Measurements from ENCODE around the gene MED12L.

The MED12L gene

DNA sequence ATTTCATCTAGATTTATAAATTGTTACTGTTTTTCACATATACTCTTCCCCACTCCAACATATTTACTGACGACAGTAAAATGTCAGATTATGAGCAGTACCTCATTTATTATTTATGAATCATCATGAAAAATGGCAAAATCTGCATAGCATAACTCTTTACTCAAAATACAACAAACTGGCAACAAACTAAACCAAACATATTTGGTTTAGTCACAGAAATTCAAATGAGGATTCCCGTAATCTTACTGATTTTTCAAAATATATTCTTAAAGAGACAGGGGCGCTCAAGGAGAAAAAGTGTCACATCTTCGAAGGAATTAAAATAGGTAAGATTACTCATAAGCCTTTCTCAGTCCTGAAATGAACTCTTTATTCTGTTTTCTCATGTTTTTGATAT lies 234.2 kb downstream of the MED12L start:
- H3K4me3 ChIP-seq (ENCODE audit: low read depth, low read length): peak overlapping the region; percentile 39; the same call in 1 of the 2 replicates
- H3K27me3 ChIP-seq (ENCODE audit: insufficient read depth, low read length): no peaks in the 10 kb centered on the region
- peak overlapping the region; percentile 72 for H3K27ac ChIP-seq (ENCODE audit: low read depth, low read length)
- H3K79me2 ChIP-seq (ENCODE audit: control insufficient read depth, insufficient read depth, low read length, unreplicated experiment): no peaks in the 10 kb centered on the region
- H2AFZ ChIP-seq (ENCODE audit: low read length, unreplicated experiment): peak overlapping the region; percentile 94
- H3K36me3 ChIP-seq (ENCODE audit: insufficient read depth, low read length): no peaks in the 10 kb centered on the region
- peaks cover 62% of the 10 kb centered on the region for H3K4me1 ChIP-seq (ENCODE audit: control insufficient read depth, insufficient read depth, low read length, unreplicated experiment)

DNA sequence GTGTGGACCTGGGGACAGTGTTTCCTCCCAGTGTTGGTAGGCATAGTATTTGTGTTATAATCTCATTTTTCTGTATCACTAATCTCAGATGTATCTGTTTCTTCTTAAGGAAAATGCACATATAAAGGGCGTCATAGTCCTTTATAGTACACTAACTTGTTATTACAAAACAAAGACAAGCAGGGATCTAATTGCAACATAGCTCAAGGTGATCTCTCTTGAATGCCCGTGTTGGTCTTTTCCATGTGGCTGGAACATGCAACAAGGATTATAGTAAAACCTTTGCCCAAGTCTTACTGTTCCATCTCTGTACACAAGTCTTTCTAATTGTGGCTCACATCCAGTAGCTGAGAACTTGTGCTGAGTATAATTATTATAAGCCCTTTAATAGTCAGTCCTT lies 234.7 kb downstream of the MED12L start:
- H3K4me3 ChIP-seq (ENCODE audit: low read depth, low read length): peak overlapping the region; percentile 39; the same call in 1 of the 2 replicates
- no peaks in the 10 kb centered on the region for H3K27me3 ChIP-seq (ENCODE audit: insufficient read depth, low read length)
- peak overlapping the region; percentile 94 for H2AFZ ChIP-seq (ENCODE audit: low read length, unreplicated experiment)
- H3K36me3 ChIP-seq (ENCODE audit: insufficient read depth, low read length): no peaks in the 10 kb centered on the region
- H3K4me1 ChIP-seq (ENCODE audit: control insufficient read depth, insufficient read depth, low read length, unreplicated experiment): peaks cover 57% of the 10 kb centered on the region
- H3K27ac ChIP-seq (ENCODE audit: low read depth, low read length): peak overlapping the region; percentile 72
- H3K79me2 ChIP-seq (ENCODE audit: control insufficient read depth, insufficient read depth, low read length, unreplicated experiment): no peaks in the 10 kb centered on the region

DNA sequence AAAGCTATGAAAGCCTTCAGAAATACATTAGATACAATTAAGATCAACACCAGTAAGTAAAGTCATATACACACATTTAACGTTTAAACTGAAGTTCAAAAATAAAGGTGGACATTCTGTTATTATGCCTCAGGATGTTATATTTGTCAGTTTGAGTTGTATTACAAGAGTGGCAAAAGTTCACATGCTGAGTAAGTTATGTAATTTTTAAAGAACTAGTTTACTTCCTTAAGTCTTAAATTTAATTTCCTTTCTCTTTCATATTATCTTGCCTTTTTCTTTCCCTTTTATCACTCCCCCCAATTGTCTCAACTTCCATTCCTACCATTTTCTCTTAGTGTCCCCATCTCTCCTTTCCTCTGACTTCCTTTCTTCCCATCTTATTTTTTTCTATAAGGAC lies 236.1 kb downstream of the MED12L start:
- H3K4me1 ChIP-seq (ENCODE audit: control insufficient read depth, insufficient read depth, low read length, unreplicated experiment): peaks cover 45% of the 10 kb centered on the region
- no peak overlapping the region for H2AFZ ChIP-seq (ENCODE audit: low read length, unreplicated experiment)
- no peaks in the 10 kb centered on the region for H3K36me3 ChIP-seq (ENCODE audit: insufficient read depth, low read length)
- no peaks in the 10 kb centered on the region for H3K79me2 ChIP-seq (ENCODE audit: control insufficient read depth, insufficient read depth, low read length, unreplicated experiment)
- no peak overlapping the region for H3K27ac ChIP-seq (ENCODE audit: low read depth, low read length)
- H3K4me3 ChIP-seq (ENCODE audit: low read depth, low read length): no peak overlapping the region
- no peaks in the 10 kb centered on the region for H3K27me3 ChIP-seq (ENCODE audit: insufficient read depth, low read length)

DNA sequence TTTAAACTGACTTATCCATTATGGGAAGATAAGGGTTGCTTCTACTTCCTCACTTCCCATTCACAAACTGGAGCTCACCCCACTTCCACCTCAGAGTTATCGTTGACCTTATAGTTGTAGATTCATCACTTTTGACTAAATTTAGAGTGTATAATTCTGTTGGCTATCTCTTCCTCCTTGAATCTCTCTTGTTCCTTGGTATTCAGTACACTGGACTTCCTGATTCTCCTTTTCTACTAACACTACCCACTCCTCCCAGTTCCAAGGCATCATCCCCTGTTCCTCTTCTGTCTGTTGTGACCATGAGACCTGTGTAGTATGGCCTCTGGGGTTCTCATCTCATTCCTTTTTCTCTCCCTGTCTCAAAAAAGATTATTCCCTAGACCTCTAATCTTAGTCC lies 237.0 kb downstream of the MED12L start:
- Histone ChIP-seq H3K79me2 (ENCODE audit: control insufficient read depth, insufficient read depth, low read length, unreplicated experiment) (no peaks in the 10 kb centered on the region), H3K36me3 (ENCODE audit: insufficient read depth, low read length) (no peaks in the 10 kb centered on the region), H3K4me1 (ENCODE audit: control insufficient read depth, insufficient read depth, low read length, unreplicated experiment) (peaks cover 40% of the 10 kb centered on the region), H3K27me3 (ENCODE audit: insufficient read depth, low read length) (no peaks in the 10 kb centered on the region), H3K4me3 (ENCODE audit: low read depth, low read length) (no peak overlapping the region), H2AFZ (ENCODE audit: low read length, unreplicated experiment) (no peak overlapping the region), H3K27ac (ENCODE audit: low read depth, low read length) (no peak overlapping the region)

DNA sequence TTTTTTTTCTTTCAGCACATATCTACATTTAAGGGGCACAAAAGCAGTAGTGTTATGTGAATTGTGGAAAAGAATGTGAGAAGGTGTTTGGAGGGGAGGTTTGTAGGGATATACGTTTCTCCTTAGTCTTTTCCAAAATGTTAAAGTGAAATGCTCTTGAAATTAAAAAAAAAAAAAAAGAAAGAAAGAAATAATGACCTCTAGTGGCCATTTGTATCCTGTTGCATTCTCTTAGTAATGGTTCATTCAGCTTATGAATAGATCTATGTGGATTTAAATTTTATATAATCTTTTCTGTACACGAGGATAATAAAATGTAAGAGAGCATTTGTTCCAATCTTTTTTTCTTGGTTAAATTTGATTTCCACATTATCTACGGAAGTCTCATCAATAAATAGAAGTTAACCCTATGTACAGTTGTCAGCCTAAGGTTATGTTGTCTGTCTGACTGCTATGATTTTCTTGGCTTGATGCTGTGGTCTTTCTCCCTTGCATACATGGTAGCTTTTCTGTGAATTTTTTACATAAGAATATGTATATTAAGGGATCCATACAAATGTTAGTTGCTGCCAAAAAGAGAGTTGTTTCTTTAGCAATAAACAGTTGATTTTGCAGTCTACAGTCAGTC lies 242.2 kb downstream of the MED12L start:
- H3K4me3 ChIP-seq (ENCODE audit: low read depth, low read length): peak overlapping the region; percentile 44; the same call in 1 of the 2 replicates
- H3K4me1 ChIP-seq (ENCODE audit: control insufficient read depth, insufficient read depth, low read length, unreplicated experiment): peaks cover 17% of the 10 kb centered on the region
- H3K36me3 ChIP-seq (ENCODE audit: insufficient read depth, low read length): no peaks in the 10 kb centered on the region
- H2AFZ ChIP-seq (ENCODE audit: low read length, unreplicated experiment): peak overlapping the region; percentile 95
- H3K27ac ChIP-seq (ENCODE audit: low read depth, low read length): no peak overlapping the region
- H3K27me3 ChIP-seq (ENCODE audit: insufficient read depth, low read length): no peaks in the 10 kb centered on the region
- no peaks in the 10 kb centered on the region for H3K79me2 ChIP-seq (ENCODE audit: control insufficient read depth, insufficient read depth, low read length, unreplicated experiment)

DNA sequence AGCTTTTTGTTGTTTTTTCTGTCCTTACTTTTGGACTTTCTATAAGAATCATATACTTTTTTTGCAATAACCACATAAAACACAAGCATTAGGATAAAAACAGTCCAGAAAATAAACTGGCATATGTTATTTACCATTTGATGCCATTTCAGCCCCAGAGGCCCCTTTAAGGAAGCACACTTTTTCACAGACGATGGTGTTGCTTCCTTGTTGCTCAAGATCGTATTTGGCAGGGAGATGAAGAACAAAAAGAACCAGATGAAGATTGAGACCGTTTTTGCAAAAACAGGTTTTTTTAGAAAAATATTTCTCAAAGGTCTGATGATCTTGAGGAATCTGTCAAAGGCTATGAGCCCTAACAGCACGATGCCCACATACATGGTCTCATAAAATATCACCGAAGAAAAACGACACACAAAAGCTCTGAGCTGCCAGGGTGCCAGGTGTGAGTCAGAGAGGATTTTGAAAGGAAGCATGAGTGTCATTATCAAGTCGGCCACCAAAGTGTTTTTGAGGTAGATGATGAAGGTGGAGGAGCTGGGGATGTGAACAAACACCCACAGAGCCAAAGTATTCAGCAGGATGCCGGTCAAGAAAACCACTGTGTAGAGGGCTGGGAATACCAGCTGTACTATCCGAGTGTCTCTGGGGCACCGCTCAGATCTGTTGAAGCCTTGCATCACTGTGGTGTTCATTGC lies 243.0 kb downstream of the MED12L start:
- Histone ChIP-seq H3K4me3 (ENCODE audit: low read depth, low read length) (peak overlapping the region; percentile 44), H2AFZ (ENCODE audit: low read length, unreplicated experiment) (peak overlapping the region; percentile 74), H3K27ac (ENCODE audit: low read depth, low read length) (no peak overlapping the region), H3K79me2 (ENCODE audit: control insufficient read depth, insufficient read depth, low read length, unreplicated experiment) (no peaks in the 10 kb centered on the region), H3K36me3 (ENCODE audit: insufficient read depth, low read length) (no peaks in the 10 kb centered on the region), H3K27me3 (ENCODE audit: insufficient read depth, low read length) (no peaks in the 10 kb centered on the region), H3K4me1 (ENCODE audit: control insufficient read depth, insufficient read depth, low read length, unreplicated experiment) (peaks cover 17% of the 10 kb centered on the region)

DNA sequence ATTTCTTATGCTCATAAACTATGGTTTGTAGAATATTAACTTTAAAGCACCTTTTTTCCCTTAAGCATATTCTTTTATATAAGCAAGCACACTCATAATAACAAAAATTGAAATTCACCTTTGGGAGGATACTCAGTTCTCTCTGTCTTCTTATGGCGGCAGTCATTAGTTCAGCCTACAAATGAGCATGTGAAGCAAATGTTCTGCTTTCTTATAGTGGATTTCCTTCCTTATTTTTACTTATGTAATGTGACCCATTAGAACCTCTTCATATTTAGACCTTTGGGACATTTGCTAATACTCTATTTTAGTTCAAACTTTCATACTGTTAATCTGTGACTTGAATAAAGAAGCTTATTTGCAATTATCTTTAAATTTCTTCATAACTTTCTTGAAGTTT lies 243.9 kb downstream of the MED12L start, which contains the start of gene P2RY13:
Gene P2RY13, minus strand, starts transcription at position 187 of the 400 bp plus-strand sequence. Its CDS starts 21 bp downstream, at position 166.
- Histone ChIP-seq H3K27ac (ENCODE audit: low read depth, low read length) (no peak within 1 kb of the TSS), H3K4me3 (ENCODE audit: low read depth, low read length) (peak within 1 kb of the TSS; percentile 44), H3K79me2 (ENCODE audit: control insufficient read depth, insufficient read depth, low read length, unreplicated experiment) (no peaks in the 10 kb centered on the region), H3K36me3 (ENCODE audit: insufficient read depth, low read length) (no peaks in the 10 kb centered on the region), H3K27me3 (ENCODE audit: insufficient read depth, low read length) (no peaks in the 10 kb centered on the region), H3K4me1 (ENCODE audit: control insufficient read depth, insufficient read depth, low read length, unreplicated experiment) (peaks cover 17% of the 10 kb centered on the region), H2AFZ (ENCODE audit: low read length, unreplicated experiment) (peak within 1 kb of the TSS; percentile 74)

DNA sequence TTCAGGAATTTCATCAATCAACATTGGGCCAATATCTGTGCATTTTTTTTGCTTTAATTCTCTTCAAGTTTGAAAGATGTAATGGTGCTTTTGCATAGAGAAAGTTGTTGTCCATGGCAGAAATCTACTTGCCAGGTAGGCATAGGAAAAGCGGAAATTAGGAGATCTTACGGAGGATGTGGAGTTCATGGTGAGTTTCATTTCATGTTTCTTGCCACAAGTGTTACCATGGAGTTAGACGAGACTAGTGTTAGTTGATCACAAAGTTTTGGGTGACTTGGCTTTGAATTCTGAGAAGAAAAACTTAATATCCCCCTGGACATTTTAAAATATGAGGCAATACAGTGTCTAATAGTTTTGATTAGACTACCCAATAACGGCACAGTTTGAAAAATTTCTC lies 244.9 kb downstream of the MED12L start:
- Histone ChIP-seq H3K27ac (ENCODE audit: low read depth, low read length) (no peak overlapping the region), H3K79me2 (ENCODE audit: control insufficient read depth, insufficient read depth, low read length, unreplicated experiment) (no peaks in the 10 kb centered on the region), H3K36me3 (ENCODE audit: insufficient read depth, low read length) (no peaks in the 10 kb centered on the region), H3K4me1 (ENCODE audit: control insufficient read depth, insufficient read depth, low read length, unreplicated experiment) (peaks cover 17% of the 10 kb centered on the region), H3K4me3 (ENCODE audit: low read depth, low read length) (no peak overlapping the region), H3K27me3 (ENCODE audit: insufficient read depth, low read length) (no peaks in the 10 kb centered on the region), H2AFZ (ENCODE audit: low read length, unreplicated experiment) (no peak overlapping the region)

DNA sequence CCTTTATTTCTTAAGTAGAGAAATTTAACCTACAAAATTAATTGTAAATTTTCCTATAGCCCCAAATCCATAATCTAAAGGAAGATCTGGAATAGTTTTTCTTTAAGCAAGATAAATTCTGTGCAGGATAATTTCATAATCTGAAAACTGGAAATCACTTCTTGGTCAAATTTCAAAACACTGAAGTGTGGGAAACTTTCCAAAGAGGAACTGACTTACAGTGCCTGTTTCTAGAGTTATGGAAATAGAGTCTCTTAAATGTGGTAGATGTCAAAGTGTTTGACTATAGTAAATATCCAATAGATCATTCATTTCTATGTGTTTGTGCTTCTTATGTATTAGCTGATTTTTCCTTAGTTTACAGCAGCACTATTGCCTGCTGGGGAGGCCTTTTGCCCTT lies 245.4 kb downstream of the MED12L start:
- Histone ChIP-seq H3K27ac (ENCODE audit: low read depth, low read length) (no peak overlapping the region), H3K4me1 (ENCODE audit: control insufficient read depth, insufficient read depth, low read length, unreplicated experiment) (peaks cover 17% of the 10 kb centered on the region), H3K4me3 (ENCODE audit: low read depth, low read length) (no peak overlapping the region), H3K36me3 (ENCODE audit: insufficient read depth, low read length) (no peaks in the 10 kb centered on the region), H2AFZ (ENCODE audit: low read length, unreplicated experiment) (no peak overlapping the region), H3K79me2 (ENCODE audit: control insufficient read depth, insufficient read depth, low read length, unreplicated experiment) (no peaks in the 10 kb centered on the region), H3K27me3 (ENCODE audit: insufficient read depth, low read length) (no peaks in the 10 kb centered on the region)

DNA sequence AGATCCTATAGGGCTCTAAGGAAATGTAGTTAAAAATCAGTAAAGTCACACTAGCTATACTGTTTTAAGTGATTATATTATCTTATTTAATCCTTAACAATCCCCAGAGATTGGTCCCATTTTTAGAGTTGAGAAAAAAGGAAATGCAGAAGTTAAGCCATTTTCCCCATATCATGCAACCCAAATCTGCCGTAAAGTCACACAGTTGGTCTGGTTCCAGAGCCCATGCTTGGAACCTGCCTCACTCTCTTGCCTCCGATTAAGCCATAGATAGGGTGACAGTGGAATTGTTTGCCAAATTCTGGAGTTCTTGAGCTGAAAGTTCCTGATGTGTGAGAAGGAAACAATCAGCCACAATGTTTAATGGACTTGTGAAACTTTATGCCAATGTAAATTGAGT lies 246.2 kb downstream of the MED12L start:
- peak overlapping the region; percentile 14 for H2AFZ ChIP-seq (ENCODE audit: low read length, unreplicated experiment)
- H3K27ac ChIP-seq (ENCODE audit: low read depth, low read length): no peak overlapping the region
- no peaks in the 10 kb centered on the region for H3K36me3 ChIP-seq (ENCODE audit: insufficient read depth, low read length)
- H3K4me3 ChIP-seq (ENCODE audit: low read depth, low read length): no peak overlapping the region
- H3K27me3 ChIP-seq (ENCODE audit: insufficient read depth, low read length): no peaks in the 10 kb centered on the region
- no peaks in the 10 kb centered on the region for H3K79me2 ChIP-seq (ENCODE audit: control insufficient read depth, insufficient read depth, low read length, unreplicated experiment)
- peaks cover 17% of the 10 kb centered on the region for H3K4me1 ChIP-seq (ENCODE audit: control insufficient read depth, insufficient read depth, low read length, unreplicated experiment)

DNA sequence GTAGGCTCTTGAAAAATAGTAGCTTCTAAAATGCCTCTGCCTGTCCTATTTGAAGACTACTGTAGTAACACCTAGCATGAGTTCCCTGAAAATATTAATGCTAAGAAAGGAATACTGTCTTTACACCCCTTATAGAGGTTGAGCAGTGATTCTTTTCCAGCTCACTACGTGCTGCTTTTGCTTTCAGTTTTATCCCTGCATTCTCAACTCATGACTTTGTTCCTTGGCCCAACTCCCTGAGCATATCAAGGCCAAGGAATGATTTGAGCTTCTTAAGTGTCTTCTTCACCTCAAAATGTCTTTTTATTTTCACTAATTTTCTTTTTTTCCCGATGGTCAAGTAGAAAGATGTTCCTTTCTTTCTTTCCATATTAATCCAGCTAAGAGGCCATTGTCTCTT lies 260.4 kb downstream of the MED12L start:
- peak overlapping the region; percentile 78 for H2AFZ ChIP-seq (ENCODE audit: low read length, unreplicated experiment)
- H3K4me3 ChIP-seq (ENCODE audit: low read depth, low read length): peak overlapping the region; percentile 52
- H3K27ac ChIP-seq (ENCODE audit: low read depth, low read length): peak overlapping the region; percentile 28; the same call in 1 of the 2 replicates
- no peaks in the 10 kb centered on the region for H3K4me1 ChIP-seq (ENCODE audit: control insufficient read depth, insufficient read depth, low read length, unreplicated experiment)
- H3K79me2 ChIP-seq (ENCODE audit: control insufficient read depth, insufficient read depth, low read length, unreplicated experiment): no peaks in the 10 kb centered on the region
- H3K27me3 ChIP-seq (ENCODE audit: insufficient read depth, low read length): no peaks in the 10 kb centered on the region
- no peaks in the 10 kb centered on the region for H3K36me3 ChIP-seq (ENCODE audit: insufficient read depth, low read length)

All from ACC112 (cell line).